ENCODE measurements around the gene ETFRF1.

ETFRF1 gene, protein sequence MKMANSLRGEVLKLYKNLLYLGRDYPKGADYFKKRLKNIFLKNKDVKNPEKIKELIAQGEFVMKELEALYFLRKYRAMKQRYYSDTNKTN

GRCh38 chr12:25195056-25195971, at the start of gene ETFRF1, which contains the start of gene DNAI7:
TSS of gene ETFRF1 (plus strand) at chr12:25195237. CDS start at chr12:25203957, 8,720 bp downstream.
TSS of gene DNAI7 (minus strand) at chr12:25195160. CDS start at chr12:25195078, 82 bp downstream.
- peak; percentile 97 for DNase-seq (ENCODE audit: low read depth)
- TF ChIP-seq, protein P1, sequence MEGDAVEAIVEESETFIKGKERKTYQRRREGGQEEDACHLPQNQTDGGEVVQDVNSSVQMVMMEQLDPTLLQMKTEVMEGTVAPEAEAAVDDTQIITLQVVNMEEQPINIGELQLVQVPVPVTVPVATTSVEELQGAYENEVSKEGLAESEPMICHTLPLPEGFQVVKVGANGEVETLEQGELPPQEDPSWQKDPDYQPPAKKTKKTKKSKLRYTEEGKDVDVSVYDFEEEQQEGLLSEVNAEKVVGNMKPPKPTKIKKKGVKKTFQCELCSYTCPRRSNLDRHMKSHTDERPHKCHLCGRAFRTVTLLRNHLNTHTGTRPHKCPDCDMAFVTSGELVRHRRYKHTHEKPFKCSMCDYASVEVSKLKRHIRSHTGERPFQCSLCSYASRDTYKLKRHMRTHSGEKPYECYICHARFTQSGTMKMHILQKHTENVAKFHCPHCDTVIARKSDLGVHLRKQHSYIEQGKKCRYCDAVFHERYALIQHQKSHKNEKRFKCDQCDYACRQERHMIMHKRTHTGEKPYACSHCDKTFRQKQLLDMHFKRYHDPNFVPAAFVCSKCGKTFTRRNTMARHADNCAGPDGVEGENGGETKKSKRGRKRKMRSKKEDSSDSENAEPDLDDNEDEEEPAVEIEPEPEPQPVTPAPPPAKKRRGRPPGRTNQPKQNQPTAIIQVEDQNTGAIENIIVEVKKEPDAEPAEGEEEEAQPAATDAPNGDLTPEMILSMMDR (conservative IDR thresholded peaks at IDR 0.05; ENCODE audit: low read depth, low read length) = peak; percentile 2
- H3K4me3 ChIP-seq (ENCODE audit: low read depth, low read length) = peak within 1 kb of the TSS; percentile 62

DNA sequence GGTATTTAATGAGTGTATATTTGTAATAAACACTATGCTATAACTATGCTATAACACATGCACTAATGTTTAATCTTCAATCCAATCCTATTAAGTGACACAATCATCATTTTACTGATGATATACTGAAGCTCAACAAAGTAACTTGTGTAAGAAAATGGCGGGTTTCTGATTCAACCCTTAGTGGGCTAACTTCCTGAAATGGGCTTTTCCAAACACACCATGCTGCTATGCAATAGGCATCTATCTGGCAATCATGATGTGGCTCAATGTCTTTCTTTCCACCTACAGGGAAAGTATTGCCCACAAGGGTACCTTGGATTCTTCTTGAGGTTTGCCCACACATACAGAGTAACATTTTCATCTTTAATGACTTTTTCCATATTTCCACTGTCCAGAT, 48.4 kb upstream of the ETFRF1 start:
- no peak for DNase-seq (ENCODE audit: low read depth)
- TF ChIP-seq, protein P1 (conservative IDR thresholded peaks at IDR 0.05; ENCODE audit: low read depth, low read length) = no peak
- no peak overlapping the region for H3K4me3 ChIP-seq (ENCODE audit: low read depth, low read length)

DNA sequence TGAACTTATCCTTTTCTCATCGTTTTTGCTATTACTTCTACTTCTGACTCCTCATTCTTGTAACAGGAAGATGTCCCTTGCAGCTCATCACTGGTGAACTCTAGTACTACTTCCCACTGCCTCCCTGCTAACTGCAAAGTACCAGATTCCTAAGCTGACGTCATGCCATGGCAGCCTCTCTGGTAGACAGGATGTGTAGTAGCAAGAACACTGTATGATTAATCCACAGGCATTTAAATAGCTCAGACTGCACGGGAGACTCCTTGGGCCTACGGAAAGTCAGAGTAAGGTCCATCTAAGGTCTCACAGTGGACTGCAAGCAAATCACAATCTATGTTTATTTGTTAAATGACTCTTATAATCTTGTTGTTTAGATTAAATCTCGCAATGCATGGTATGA, 43.6 kb upstream of the ETFRF1 start:
- no peak overlapping the region for H3K4me3 ChIP-seq (ENCODE audit: low read depth, low read length)
- TF ChIP-seq, protein P1 (conservative IDR thresholded peaks at IDR 0.05; ENCODE audit: low read depth, low read length) = no peak
- peak; percentile 98 for DNase-seq (ENCODE audit: low read depth)

DNA sequence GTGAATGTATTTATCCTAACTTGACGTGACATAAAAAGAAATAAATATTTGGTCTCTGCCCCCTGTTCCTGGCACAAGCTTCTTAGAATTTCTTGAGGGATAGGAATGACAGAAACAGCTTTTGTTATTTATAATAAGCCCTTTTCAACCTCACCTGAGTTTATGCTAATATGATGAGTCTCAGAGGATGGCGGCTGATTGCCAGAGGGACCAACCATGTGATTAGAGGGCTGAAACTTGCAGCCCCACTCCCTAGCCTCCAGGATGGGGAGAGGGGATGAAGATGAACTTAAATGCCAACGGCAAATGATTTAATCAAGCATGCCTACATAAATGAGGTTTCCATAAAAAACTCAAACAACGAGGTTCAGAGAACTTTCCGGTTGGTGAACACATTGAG, 43.0 kb upstream of the ETFRF1 start:
- H3K4me3 ChIP-seq (ENCODE audit: low read depth, low read length) = no peak overlapping the region
- no peak for DNase-seq (ENCODE audit: low read depth)
- TF ChIP-seq, protein P1 (conservative IDR thresholded peaks at IDR 0.05; ENCODE audit: low read depth, low read length) = no peak

GRCh38 chr12:25155022-25155576, 39.9 kb upstream of the ETFRF1 start:
- DNase-seq (ENCODE audit: low read depth) = peak; percentile 63
- TF ChIP-seq, protein P1 (conservative IDR thresholded peaks at IDR 0.05; ENCODE audit: low read depth, low read length) = peak; percentile 68
- H3K4me3 ChIP-seq (ENCODE audit: low read depth, low read length) = no peak overlapping the region

GRCh38 chr12:25156061-25156460, 39.0 kb upstream of the ETFRF1 start:
- no peak for DNase-seq (ENCODE audit: low read depth)
- TF ChIP-seq, protein P1 (conservative IDR thresholded peaks at IDR 0.05; ENCODE audit: low read depth, low read length) = no peak
- no peak overlapping the region for H3K4me3 ChIP-seq (ENCODE audit: low read depth, low read length)
